GM18505 (cell line): ENCODE results near the gene F12.

ENCODE experiments used
- ATAC-seq: cut with Tn5 transposase; IDR thresholded peaks from one replicate; pipeline ENCODE4 v1.9.1; 2021; ENCODE audit not compliant: unreplicated experiment
- POLR2A ChIP-seq: IDR thresholded peaks from 4 replicates; pipeline ENCODE4 v1.6.1; 2011; ENCODE audit warnings: borderline replicate concordance; ENCODE audit not compliant: insufficient read depth, insufficient read length; ENCODE audit errors: extremely low read depth

F12 gene

DNA sequence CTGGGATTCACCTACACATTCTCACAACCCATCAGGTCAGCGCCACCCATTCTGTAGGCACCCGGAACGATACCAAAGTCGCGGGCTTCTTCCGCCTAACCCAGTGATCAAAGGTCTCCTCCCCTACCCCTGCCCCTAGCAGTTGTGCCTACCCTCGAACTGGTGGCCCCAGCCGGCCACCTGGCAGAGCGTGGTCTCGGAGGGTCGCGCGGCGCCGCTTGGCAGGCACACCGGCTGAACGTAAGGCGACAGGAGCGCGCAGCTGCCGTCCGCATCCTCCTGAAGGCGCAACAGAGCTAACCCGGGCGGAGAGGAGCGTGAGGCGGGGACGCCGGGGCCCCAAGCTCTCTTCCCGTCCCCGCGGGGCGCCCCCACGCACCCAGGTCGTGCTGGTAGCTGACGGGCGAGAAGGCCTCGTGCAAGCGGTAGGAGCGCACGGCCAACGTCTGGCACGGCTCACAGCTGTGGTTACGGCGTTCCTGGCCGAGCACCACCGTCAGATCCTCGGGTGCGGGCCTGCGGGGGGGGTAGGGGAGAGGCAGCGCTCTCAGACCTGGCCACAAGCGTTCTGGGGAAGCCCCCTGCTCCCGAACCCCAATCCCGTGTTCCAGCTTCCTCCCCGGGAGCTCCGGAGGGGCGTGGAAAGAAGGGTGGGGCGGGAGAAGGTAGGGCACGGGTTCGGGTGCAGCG, 6.1 kb downstream of the F12 start:
- peak; percentile 16 for ATAC-seq
- no peak for TF ChIP-seq POLR2A

- no peak for TF ChIP-seq POLR2A
- no peak for ATAC-seq
Observed at GRCh38 chr5:177402271-177403043, 6.9 kb downstream of the F12 start.

DNA sequence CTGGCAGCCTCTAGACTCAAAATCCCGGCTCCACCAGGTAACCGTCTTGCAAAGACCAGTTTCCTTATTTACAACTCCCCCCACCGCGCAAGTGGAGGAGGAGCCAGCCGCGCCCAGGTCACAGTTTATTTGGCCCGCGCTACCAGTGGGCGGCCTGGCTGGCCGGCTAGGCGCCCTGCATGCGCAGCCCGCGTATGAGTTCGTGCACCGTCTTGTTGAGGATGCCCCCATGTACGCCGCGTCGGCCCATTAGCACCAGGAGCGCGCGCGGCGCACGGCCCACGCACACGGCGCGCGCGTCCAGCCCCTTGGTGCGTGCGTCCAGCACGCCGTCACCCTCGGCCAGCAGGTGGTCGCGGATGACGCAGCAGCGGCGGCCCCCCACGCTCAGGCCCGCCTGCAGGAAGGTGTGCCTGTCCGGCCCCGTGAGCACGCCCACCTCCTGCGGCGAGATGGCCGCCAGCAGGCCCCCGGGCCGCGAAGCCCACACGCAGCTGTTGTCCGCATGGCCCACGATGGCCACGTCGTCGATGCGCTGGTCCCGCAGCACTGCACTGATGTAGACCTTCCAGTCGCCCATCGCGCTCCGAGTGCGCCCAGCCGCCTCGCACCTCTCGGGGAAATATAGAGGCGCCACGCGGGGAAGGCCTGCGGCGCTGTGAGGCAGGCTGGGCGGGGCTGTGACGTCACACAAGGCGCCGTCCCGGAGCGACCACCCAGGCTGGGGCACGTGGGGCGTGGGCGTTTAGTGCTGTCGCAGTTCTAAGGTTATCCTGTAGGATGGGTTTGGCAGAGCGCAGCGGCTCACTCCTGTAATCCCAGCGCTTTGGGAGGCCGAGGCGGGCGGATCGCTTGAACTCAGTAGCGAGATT, 9.1 kb downstream of the F12 start, which contains the start of gene PFN3:
Gene PFN3 (minus strand): TSS at position 665 of the 872 bp plus-strand sequence. CDS start 85 bp downstream, at position 580.
- TF ChIP-seq POLR2A, result no peak
- ATAC-seq, result no peak

DNA sequence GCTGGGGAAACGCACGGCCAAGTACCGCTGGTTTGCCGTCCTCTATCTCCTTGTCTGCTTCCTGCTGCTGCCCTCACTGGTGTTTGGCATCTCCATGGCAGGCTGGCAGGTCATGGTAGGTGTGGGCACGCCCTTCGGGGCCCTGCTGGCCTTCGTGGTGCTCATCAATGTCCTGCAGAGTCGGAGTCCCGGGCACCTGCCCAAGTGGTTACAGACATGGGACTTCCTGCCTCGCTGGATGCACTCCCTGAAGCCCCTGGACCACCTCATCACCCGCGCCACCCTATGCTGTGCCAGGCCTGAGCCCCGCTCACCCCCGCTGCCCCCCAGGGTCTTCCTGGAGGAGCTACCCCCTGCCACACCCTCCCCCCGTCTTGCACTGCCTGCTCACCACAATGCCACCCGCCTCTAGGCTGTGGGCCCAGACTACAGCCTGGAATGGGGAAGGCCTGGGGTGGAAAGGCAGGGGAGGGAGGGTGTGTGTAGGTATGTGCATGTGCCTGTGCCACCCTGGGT, 11.4 kb downstream of the F12 start:
- TF ChIP-seq POLR2A, result no peak
- no peak for ATAC-seq

- no peak for TF ChIP-seq POLR2A
- ATAC-seq, result no peak
Observed at GRCh38 chr5:177396807-177397206, 12.6 kb downstream of the F12 start.

DNA sequence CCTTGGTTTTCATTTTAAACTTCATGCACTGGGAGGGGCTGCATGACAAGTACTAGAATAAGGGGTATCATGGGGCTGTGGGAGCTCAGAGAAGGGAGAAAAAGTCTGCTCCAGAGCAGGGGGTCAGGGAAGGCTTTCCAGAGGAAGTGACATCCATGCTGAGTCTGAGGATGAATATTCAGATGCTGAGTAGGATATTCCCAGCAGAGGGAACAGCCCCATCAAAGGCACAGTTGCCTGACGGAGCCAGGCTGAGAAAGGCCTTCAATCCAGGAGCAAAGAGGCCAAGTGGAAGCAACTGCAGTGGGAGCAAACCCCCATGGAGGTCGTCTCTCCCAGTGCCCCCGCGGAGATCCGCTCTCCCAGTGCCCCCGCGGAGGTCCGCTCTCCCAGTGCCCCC, 13.3 kb downstream of the F12 start:
- no peak for TF ChIP-seq POLR2A
- no peak for ATAC-seq

GRCh38 chr5:177393990-177394389, 15.4 kb downstream of the F12 start:
- no peak for TF ChIP-seq POLR2A
- ATAC-seq, result no peak

DNA sequence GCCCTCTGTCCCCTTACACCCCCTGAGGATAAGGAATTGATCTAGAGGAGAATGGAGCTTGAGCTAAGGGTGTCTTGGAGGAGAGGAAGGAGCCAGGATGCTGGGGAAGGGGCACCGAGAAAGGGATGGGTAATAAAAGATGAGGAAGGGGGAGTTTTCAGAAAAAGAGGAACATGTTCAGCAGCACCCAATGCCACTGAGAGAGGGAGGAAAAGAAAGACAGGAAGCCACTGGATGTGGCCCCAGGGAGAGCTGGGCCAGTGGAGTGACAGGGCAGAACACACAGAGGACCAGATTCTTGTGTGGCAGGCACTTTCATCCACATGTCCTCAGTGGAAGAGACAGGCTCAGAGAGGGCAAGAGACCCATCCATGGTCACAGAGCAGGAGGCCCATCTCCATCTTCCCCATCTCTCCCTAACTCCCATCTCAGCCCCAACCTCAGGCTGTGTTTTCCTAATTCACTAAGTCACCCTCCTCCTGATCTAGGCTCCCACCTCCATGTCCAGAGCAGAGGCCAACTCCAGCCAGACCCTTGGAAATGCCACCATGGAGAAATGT, 16.1 kb downstream of the F12 start:
- TF ChIP-seq POLR2A, result no peak
- ATAC-seq, result no peak

GRCh38 chr5:177392765-177393164, 16.6 kb downstream of the F12 start:
- no peak for ATAC-seq
- no peak for TF ChIP-seq POLR2A

DNA sequence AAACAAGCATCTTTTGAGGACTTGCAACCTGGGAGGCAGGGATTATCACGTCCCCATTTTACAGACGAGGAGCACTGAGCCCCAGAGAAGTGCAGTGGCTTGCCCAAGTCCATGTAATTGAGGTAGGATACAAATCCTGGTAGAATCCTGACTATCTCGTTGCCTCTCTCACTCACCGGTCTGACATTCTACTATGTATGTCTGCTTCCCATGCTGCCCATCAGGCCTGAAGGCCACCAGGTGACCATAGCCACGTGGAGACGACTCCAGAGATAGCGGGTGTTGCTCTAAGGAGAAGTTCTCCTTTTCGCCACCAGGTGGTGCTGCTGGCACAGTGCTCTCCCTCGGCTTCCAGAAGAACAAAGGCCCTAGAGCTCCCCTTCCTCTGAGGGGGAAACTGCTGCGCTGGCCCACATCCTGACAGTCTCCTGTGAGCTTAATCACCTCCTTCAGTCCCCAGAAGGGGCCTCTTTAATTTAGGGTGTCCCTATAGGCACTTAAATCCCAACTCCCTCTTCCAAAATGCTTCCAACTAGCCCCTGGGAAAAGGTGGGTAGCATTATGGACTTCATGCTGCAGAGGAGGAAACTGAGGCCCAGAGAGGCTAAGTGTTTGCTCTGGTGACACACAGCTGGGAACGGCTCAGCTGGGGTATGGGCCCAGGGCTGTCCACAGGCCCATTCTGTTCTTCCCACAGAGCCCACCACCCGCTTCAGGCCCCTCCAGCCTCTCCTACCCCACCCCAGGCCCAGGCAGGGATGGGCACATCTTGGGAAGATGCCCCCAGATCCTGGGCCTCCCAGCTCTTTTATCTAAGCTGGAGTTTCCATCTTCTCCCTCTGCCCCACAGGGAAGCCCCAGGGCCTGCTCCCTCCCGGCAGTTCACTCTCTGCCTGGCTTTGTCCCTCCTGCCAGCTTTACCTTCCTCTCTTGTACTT, 18.7 kb downstream of the F12 start:
- no peak for TF ChIP-seq POLR2A
- no peak for ATAC-seq

- ATAC-seq, result no peak
- TF ChIP-seq POLR2A, result no peak
Observed at GRCh38 chr5:177389241-177390169, 19.9 kb downstream of the F12 start.
